Ishikawa (cell line): ENCODE measurements around the gene HS3ST4.

ENCODE experiments used
- CEBPB ChIP-seq: IDR thresholded peaks from 2 replicates; pipeline ENCODE4 v1.6.1; 2012
- CREB1 ChIP-seq: IDR thresholded peaks from 2 replicates; pipeline ENCODE4 v1.6.1; 2012; ENCODE audit warnings: low read depth
- EGR1 ChIP-seq: IDR thresholded peaks from 2 replicates; pipeline ENCODE4 v1.6.1; 2012
- EP300 ChIP-seq: IDR thresholded peaks from 2 replicates; pipeline ENCODE4 v1.6.1; 2012; ENCODE audit warnings: borderline replicate concordance
- FOXM1 ChIP-seq: IDR thresholded peaks from 2 replicates; pipeline ENCODE4 v1.6.1; 2012; ENCODE audit warnings: low read depth, borderline replicate concordance
- MAX ChIP-seq: IDR thresholded peaks from 2 replicates; pipeline ENCODE4 v1.6.1; 2012
- NFIC ChIP-seq: IDR thresholded peaks from 2 replicates; pipeline ENCODE4 v1.6.1; 2012
- RAD21 ChIP-seq: IDR thresholded peaks from 2 replicates; pipeline ENCODE4 v1.6.1; 2012; ENCODE audit warnings: low read depth
- TAF1 ChIP-seq: IDR thresholded peaks from 2 replicates; pipeline ENCODE4 v1.6.1; 2012; ENCODE audit warnings: low read depth, mild to moderate bottlenecking
- TCF12 ChIP-seq: IDR thresholded peaks from 2 replicates; pipeline ENCODE4 v1.6.1; 2012; ENCODE audit warnings: low read depth
- TEAD4 ChIP-seq: IDR thresholded peaks from 2 replicates; pipeline ENCODE4 v1.6.1; 2012
- YY1 ChIP-seq: IDR thresholded peaks from 2 replicates; pipeline ENCODE4 v1.6.1; 2012; ENCODE audit warnings: low read depth
- ZBTB7A ChIP-seq: IDR thresholded peaks from 2 replicates; pipeline ENCODE4 v1.6.1; 2012; ENCODE audit warnings: low read depth
- TF ChIP-seq, protein P1 (sequence below): IDR thresholded peaks from 2 replicates; pipeline ENCODE4 v1.6.1; 2012
- TF ChIP-seq, protein P2 (sequence below): IDR thresholded peaks from 2 replicates; pipeline ENCODE4 v1.6.1; 2012; ENCODE audit warnings: low read depth, mild to moderate bottlenecking

The HS3ST4 gene

GRCh38 chr16:26111900-26112299 is 420.1 kb downstream of the HS3ST4 start:
- no peak for TF ChIP-seq NFIC
- TF ChIP-seq, protein P1, sequence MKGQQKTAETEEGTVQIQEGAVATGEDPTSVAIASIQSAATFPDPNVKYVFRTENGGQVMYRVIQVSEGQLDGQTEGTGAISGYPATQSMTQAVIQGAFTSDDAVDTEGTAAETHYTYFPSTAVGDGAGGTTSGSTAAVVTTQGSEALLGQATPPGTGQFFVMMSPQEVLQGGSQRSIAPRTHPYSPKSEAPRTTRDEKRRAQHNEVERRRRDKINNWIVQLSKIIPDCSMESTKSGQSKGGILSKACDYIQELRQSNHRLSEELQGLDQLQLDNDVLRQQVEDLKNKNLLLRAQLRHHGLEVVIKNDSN = no peak
- no peak for TF ChIP-seq EP300
- no peak for TF ChIP-seq TCF12
- TF ChIP-seq FOXM1 = no peak
- TF ChIP-seq, protein P2, sequence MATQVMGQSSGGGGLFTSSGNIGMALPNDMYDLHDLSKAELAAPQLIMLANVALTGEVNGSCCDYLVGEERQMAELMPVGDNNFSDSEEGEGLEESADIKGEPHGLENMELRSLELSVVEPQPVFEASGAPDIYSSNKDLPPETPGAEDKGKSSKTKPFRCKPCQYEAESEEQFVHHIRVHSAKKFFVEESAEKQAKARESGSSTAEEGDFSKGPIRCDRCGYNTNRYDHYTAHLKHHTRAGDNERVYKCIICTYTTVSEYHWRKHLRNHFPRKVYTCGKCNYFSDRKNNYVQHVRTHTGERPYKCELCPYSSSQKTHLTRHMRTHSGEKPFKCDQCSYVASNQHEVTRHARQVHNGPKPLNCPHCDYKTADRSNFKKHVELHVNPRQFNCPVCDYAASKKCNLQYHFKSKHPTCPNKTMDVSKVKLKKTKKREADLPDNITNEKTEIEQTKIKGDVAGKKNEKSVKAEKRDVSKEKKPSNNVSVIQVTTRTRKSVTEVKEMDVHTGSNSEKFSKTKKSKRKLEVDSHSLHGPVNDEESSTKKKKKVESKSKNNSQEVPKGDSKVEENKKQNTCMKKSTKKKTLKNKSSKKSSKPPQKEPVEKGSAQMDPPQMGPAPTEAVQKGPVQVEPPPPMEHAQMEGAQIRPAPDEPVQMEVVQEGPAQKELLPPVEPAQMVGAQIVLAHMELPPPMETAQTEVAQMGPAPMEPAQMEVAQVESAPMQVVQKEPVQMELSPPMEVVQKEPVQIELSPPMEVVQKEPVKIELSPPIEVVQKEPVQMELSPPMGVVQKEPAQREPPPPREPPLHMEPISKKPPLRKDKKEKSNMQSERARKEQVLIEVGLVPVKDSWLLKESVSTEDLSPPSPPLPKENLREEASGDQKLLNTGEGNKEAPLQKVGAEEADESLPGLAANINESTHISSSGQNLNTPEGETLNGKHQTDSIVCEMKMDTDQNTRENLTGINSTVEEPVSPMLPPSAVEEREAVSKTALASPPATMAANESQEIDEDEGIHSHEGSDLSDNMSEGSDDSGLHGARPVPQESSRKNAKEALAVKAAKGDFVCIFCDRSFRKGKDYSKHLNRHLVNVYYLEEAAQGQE = no peak
- TF ChIP-seq TAF1 = no peak
- TF ChIP-seq ZBTB7A = no peak
- no peak for TF ChIP-seq CREB1
- TF ChIP-seq YY1 = no peak
- no peak for TF ChIP-seq EGR1
- no peak for TF ChIP-seq TEAD4
- no peak for TF ChIP-seq RAD21
- no peak for TF ChIP-seq MAX
- no peak for TF ChIP-seq CEBPB

- TF ChIP-seq, protein P1 = no peak
- no peak for TF ChIP-seq CEBPB
- no peak for TF ChIP-seq ZBTB7A
- no peak for TF ChIP-seq FOXM1
- TF ChIP-seq TCF12 = no peak
- TF ChIP-seq TEAD4 = no peak
- no peak for TF ChIP-seq EGR1
- no peak for TF ChIP-seq YY1
- TF ChIP-seq EP300 = no peak
- no peak for TF ChIP-seq MAX
- no peak for TF ChIP-seq TAF1
- no peak for TF ChIP-seq RAD21
- no peak for TF ChIP-seq NFIC
- no peak for TF ChIP-seq CREB1
- TF ChIP-seq, protein P2 = no peak
Measured at GRCh38 chr16:26118575-26118974, 426.8 kb downstream of the HS3ST4 start.

- TF ChIP-seq TAF1 (no peak), EP300 (no peak), EGR1 (no peak), TEAD4 (no peak), TCF12 (no peak), FOXM1 (no peak), RAD21 (no peak), CEBPB (no peak), YY1 (no peak), CREB1 (no peak)
- TF ChIP-seq, protein P2 = no peak
- TF ChIP-seq, protein P1 = no peak
Measured at GRCh38 chr16:26120729-26121128, 429.0 kb downstream of the HS3ST4 start.

DNA sequence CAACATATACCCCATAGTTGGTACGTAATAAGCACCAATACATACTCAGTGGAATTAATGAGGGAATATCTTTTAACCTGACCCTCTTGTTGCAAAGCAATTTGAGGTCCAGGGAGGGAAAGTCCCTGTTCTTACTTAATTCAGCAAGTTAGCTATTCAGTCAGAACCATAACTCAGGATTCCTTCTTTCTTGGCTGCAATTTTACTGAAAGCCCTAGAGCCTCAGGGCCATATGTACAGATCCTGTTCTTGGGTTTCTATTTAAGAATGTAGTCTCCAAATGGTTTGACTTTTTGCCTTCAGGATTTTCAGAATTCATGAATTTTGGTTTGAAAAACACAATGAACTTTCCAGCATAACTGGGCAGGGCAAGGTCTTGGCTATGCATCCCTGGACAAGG is 436.5 kb downstream of the HS3ST4 start:
- TF ChIP-seq TCF12 (no peak), RAD21 (no peak), CREB1 (no peak), EGR1 (no peak), TAF1 (no peak), NFIC (no peak), TEAD4 (no peak), MAX (no peak), FOXM1 (no peak), ZBTB7A (no peak), EP300 (no peak), YY1 (no peak), CEBPB (no peak)
- TF ChIP-seq, protein P2 = no peak
- TF ChIP-seq, protein P1 = no peak
